Epidermal melanocyte (primary cell): ENCODE data around the gene LOXL1.
"Not testable (repeated sequence)": the region's sequence is repeated elsewhere in the genome, so short reads cannot be mapped to it uniquely, and the experiment has no call there.

Experiments used
- DNase-seq: peaks from one replicate; pipeline ENCODE4 v3.0.0; 2011; ENCODE audit warnings: low spot score; ENCODE audit not compliant: insufficient read length

LOXL1 gene

DNA sequence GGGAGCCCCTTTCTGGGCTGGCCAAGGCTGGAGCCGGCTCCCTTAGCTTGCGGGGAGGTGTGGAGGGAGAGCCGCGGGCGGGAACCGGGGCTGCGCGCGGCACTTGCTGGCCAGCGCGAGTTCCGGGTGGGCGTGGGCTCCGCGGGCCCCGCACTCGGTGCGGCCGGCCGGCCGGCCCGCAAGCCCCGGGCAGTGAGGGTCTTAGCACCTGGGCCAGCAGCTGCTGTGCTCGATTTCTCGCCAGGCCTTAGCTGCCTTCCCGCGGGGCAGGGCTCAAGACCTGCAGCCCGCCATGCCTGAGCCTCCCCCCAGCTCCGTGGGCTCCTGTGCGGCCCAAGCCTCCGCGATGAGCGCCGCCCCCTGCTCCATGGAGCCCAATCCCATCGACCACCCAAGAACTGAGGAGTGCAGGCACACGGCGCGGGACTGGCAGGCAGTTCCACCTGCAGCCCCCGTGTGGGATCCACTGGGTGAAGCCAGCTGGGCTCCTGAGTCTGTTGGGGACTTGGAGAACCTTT, 47.5 kb downstream of the LOXL1 start:
- DNase-seq: not testable (repeated sequence)

DNA sequence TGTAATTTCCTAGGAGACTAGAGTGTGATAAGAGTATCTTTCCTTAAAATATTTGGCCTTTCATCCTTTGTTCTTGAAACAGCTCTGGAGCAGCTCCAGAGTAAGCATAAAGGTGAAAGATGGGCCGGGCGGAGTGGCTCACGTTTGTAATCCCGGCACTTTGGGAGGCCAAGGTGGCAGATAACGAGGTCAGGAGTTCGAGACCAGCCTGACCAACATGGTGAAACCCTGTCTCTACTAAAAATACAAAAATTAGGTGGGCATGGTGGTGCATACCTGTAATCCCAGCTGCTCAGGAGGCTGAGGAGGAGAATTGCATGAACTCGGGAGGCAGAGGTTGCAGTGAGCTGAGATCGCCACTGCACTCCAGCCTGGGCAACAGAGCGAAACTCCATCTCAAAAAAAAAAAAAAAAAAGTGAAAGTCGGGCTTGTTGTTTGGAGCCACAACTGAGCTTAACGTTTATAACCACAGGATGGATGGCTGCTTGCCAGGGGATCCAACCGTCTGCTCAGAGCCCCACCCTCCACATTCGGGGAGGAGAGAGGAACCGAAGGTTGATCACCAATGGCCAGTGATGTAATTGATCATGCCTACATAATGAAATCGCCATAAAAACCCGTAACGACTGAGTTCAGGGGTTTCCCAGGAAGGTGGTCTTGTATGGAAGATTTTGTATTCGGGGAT, 49.3 kb downstream of the LOXL1 start:
- DNase-seq: not testable (repeated sequence)

DNA sequence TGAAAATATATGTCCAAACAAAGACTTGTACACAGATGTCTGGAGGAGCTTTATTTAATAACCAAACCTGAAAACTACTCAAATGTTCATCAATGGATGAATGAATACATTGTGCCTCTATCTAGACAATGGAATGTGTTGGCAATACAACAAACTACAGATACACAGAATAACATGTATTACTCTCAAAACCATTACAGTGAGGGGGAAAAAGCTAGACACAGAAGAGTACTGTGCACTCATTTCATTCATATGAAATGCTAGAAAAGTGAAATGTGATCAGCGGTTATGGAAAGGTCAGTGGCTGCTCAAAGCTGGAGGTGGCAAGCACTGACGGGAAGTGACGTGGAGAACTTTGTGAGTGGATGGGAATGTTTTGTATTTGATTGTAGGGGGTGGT, 52.6 kb downstream of the LOXL1 start:
- DNase-seq: no peak

DNA sequence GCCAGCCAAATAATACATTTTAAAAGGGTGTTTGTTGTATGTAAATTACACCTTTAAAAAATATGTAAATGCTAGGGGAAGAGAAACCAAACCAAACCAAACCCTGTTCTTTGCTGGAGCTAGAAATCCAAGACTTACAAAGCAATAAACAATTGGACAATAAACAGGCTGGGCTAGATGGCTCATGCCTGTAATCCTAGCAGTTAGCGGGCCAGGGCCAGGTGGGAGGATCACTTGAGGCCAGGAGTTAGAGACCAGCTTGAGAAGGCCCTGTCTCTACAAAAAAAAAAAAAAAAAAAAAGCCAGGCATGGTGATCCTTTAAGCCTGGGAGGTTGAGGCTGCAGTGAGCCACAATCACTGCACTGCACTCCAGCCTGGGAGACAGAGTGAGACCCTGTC, 53.4 kb downstream of the LOXL1 start:
- DNase-seq: no peak

DNA sequence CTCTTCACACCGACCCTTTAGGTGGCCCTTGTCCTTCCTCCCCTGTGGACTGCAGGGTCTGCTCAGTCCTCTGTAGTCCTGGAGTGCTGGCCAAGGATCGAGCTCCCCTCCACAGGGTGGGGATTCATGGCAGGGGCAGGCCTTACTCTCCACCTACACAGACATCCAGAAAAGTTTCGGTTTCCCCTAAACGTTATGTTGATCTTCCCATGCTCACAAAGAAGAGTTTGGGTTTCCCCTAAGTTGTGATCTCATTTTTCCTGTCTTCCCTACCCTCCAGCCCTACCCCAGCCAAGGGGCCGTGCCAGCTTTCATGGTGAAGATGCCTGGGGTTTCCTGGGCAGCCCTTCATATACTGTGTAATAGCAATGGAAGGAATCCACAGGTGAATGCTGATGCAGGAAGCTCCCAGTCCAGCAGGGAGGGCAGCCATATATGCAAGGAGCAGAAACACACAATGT, 55.5 kb downstream of the LOXL1 start:
- DNase-seq: no peak

DNA sequence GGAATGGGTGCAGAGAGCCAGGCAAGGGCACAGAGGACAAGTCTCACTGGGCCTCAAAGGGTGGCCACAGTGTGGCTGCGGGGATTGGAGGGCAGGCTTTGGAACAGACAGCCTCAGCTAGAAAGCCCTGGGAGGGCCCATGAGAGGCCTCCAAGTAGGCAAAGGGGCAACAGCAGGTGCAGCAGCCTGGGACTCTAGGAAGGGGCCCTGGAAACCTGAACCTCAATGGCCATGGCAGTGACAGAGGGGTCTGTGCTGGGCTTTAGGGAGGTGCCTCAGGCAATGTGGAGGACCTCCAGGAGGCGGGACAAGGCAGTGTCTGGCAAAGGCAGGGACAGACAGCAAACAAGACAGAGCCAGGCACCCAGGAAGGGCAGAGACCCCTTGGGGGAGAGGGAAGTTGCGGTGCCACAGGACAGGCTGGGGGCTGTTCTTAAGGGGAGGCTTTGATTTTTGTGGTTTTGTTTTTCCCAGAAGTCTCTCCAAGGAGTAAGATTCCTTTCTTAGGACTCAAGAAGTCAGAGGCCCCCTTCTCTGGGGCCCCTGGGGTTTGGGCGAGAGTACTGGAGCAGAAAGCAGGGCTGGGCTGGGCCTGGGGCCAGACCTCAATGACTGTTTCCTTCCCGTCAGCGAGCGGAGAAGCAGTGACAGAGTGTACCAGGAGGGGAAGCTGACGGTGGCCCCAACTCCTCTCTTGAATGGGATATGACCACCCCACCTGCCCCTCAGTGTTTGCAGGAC, 56.1 kb downstream of the LOXL1 start:
- no peak for DNase-seq

DNA sequence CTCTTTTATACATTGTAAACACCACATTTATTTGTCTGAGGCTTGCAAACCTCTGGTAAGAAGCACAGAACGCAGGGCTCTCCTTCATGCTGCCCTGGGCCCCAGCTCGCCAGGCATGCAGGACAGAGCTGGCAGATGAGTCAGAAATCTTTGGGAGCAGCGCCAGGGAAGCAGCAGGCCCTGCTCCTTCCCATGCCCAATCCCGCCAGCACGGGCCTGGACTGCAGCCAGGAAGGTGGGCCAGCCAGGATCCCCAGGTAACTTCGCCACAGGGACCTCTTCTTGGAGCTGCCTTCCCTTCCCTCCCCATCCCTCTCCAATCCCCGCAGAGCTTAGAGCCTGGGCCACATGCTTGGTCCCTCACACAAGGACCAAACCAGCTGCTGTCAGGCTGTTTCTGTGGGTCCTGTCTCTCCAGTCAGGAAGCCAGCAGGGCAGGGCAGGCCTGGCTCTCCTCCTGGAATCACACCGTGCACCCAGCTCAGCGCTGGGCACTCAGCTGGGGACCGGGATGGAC, 57.0 kb downstream of the LOXL1 start:
- DNase-seq: no peak

DNA sequence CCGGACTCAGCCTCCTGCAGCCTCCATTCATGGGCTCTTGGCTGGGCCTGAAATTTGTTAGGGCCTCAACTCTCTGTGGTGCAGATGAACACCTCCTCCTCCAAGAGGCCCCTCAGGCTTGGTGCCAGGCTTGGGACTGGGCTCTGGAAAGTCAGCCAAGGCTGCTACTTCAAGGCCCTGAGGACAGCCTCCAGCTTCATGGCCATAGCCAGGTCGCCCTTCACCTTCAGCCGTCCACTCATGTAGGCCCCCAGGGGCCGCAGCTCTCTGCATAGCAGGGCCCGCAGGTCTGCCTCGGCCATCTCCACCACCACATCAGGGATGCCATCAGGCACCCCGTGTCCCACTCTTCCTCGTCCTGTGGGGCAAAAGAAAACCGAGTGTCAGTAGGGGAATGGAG, 57.5 kb downstream of the LOXL1 start:
- DNase-seq: no peak

DNA sequence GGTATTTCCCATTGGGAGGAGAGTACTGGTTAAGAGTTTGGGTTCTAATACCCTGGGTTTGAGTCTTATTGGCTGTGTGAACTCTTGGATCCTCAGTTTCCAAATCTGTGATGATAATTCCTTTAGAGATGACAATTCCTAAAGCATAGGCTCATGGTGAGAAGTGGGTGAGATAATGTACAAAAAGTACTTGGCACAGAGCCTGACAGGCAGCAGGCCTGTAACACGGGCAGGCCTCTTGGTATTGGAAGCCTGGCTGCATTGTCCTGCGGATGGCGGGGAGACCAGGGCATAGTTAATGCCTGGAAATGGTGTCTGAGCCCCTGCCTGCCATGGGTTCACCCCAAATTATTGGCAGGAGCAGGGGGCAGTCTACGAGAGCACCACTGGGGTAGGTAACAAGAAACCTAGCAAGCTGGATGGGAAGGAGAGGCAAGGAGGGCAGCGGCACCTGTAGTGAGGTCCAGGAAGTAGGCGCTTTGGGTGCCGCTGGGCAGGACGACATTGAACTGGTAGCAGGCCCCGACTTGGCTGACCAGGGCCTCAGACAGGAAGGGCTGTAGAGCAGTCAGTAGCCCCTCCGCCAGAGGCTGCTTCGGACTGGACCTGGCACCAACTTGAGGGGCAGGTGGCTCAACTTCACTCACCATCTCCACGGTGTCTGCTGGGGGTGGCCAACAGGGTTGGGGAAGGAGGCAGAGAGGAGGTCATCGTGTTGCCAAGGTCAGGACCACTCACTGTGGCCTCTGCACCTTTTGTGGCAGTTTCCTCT, 58.1 kb downstream of the LOXL1 start:
- DNase-seq: no peak

DNA sequence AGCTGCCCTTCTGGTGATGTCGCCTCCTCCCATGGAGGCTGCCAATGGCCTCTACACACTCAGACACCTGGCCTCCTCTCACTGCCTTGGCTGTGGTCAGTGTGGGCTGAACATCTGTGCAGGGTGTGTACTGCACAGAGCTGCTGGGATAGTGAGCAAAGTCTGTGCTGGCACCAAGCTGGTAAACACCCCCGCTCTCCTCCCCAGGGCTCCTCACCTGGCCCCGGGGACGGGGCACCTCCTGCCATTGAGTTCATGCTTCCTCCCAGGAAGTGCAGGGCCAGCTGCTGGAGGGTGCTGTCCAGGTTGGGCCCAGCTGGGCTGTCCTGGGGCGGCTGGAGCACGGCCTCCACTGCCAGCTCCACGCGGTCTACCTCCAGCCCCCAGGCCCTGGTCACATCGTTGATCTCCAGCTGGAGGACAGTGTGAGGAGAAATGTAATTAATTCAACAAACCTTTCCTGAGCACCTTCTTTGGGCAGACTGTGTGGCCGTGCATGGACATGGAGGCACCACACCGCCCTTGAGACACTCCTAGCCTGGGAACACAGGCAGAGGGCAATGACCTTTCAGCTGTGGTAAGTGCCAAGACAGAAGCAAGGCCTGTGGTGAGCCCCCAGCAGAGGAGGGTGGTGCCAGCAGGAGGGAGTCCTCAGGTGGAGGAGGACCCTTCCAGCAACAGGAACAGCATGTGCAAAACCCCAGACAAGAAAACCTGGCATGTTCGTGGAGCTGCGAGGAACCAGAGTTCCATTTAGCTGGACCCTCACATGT, 59.0 kb downstream of the LOXL1 start:
- no peak for DNase-seq

DNA sequence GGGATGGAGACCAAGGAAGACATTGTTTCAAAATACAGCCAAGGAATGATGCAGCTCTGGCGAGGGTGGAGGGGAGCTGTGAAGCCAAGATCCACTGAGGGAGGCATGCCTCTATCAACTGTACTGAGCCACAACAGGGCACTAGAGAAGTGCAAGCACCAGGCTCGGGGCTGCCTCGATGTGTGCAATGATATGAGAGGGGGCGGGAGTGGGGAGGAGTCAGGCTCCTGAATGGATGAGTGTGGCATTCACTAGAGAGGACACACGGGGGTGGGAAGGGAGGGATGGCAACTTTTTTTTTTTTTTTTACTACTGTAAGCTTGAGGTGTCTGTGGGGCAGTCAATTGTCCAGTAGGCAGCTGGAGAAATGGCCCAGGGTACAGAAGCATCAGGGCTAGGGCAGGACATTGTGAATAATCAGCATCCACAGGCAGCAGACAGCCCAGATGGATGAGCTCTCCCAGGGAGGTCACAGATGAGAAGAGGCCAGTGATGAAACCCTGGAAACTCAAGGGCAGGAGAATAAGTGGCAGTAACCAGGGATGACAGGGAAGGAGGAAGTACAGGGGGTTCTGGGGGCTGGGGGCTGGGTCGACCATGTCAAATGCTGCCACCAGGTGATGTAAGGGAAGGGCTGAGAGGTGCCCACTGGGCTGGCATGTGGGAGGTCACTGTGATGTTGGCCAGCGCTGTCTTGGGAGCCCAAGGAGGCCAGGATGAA, 60.0 kb downstream of the LOXL1 start:
- no peak for DNase-seq

DNA sequence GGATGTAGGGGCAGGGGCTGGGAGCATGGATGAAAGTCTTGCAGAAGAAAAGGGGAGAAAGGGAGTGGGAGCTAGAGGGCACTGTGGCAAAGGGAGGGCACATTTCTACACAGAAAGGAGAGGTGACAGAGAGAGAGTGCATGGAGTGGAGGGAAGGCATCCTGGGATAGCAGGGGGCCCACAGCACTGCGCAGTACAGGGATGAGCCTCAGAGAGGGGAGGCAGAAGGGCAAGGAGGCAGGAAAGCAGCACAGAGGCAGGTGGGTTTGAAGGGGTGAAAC, 60.5 kb downstream of the LOXL1 start:
- DNase-seq: no peak

DNA sequence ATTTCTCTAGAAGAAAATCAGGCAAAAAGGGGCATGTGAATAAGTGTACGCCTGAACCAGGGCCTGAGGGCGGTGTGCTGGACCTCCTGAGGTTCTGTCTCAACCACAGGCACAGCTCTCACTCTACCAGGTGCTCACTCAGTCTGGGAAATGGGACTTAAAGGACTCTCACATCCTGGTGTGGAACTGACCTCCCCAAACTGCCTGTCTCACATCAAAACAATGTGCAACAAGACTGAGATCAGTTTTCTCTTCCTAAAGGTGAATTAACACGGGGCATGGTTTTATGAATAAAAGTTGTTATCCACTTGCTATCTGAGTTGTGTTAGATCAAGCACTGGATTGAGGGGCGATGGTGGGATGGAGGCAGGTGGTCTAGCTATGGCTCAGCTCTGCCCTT, 61.0 kb downstream of the LOXL1 start:
- DNase-seq: no peak

DNA sequence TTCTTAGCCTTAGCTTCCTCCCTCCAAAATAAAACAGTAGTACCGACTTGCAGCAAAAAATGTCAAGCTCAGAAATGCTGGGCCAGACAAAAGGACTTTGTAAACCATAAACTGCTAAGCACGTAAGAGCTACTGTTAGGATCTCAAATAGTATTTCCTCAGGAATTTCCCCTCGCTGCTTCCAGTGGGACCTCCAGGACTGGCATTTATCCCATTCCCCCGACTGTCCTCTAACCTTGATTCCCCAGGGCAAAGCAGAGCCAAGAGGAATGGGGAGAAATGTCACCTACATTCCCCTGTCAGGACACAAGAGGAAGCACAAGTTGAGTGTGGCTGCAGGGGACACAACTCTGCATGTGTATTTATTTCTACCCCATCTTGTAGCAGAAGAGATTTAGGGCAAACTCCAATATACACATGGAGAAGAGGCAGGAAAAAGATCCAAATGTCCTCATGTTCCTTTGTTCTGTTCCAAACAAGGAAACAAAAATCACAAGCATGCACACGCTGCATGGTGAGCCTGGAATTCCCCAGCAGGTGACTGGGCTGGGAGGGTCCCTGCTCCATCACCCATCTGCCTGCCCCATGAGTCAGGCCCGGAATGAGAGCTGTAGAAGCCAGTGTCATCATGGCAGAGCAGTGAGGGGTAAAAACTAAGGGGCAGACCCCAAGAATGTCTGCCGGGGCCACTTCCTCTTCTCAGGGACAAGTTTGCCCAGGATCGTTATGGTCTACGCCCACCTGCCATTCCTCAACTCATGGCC, 61.6 kb downstream of the LOXL1 start:
- no peak for DNase-seq

DNA sequence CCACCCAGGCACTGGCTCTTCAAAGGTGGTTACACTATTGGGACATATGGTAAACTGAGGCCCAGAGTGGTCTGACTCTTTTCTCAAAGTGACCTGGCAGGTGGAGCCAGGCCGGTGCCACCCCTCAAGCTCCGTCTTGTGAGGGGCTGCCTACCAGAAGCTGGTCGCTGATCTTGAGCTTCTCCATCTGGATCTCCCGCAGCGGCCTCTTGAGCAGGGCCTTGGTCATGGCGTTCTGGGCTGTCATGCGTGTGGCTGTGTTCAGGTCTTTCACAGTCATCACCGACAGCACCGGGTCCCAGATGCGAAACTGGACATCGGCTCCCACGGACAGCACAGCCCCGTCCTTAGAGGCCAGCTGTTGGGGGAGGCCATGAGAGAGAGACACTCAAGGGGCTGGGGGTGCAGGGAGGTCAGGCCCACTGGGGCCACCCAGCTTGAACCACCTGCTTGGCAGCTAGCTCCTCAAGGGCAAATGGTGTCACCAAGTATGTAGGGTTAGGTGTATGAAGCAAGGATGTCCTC, 62.2 kb downstream of the LOXL1 start:
- DNase-seq: no peak

DNA sequence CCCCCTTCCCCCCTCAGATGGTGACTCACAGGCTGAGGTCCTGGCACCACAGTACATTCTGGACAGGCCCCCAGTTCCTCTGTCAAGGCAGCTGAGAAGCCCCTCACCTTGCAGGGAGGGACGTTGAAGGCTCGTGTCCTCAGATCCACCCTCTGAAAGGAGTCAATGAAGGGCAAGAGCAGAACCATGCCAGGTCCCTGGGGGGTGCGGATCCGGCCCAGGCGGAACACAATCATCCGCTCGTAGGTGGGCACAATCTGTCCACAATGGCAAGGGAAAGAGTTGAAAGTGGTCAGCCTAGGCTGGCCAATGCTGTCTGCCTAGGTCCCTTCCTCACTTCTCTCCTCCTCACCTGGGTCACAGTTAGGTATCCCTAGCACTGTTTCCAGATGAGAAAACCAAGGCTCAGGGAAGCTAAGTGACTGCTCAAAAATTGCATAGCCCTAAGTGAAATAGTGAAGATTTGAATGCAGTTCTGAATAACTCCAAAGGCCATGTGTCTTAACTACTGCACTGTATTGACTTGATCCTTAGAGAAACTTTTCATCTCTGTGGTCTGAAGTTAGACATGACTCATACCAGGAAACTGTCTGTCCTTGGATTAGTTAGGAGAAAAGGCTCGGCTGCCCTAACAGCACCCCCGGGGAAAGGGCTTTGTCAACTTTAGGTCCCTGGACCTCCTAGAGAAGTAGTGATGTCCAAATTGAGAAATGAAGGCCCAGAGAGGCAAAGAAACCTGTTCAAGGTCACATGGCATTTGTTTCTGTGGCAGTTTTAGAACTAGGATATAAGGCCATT, 62.9 kb downstream of the LOXL1 start:
- no peak for DNase-seq

DNA sequence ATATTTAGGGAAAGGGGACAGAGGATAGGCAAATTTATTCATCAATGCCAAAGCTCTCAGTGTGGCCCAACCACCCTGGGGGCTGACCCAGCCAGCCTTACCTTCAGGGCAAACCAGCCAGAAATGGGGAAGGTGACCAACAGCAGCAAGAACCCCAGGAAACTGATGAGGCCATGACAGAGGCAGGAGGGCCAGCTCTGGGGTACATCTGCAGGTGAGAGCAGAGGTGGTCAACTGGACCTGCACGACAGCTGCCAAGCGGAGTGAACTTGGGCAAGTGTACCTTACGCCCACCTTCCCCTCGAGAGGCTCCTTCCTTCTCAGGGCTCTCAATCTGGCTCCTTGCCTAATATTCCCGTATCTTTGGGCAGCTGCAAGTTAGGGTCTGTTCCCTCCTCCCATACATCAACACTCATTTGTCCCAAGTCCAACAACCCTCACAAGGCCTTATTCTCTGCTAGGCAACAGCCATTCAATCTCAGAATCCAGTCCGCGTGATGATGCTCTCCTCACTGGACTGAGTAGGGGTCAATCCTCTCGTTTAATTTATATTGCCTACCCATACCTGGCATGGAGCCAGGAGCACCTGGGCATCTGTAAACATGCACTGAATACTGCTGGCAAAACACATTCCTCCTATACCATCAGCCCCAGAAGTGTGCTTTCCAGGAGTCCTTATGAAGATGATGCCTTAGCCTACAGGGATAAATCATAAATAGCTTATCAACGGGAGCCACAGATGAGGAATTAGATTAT, 64.2 kb downstream of the LOXL1 start:
- no peak for DNase-seq

DNA sequence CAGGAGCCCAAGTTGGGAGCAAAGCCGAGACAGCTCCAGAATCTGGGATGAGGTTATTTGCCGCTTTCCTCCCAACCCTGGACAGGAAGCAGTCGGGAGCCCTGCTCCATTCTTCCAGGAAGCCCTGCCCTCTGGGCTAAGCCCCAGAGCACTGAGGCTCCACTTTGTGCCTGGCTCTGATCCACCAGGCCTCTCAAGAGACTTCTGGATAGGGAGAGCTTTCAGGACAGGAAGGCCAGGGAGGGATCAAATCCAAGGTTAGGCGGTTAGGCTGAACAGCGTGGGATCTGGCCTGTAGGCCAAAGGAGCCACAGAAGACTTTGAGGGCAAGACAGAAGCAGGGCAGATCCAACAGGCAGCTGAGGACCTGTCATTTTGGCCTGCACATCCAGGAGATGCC, 65.0 kb downstream of the LOXL1 start:
- no peak for DNase-seq
